GM10248 (cell line): Measurements from ENCODE around the gene RBM44.
"Not testable (repeated sequence)": the region's sequence is repeated elsewhere in the genome, so short reads cannot be mapped to it uniquely, and the experiment has no call there.

ENCODE experiments used
- CTCF ChIA-PET: fragments of 300-600 bp; sonication (Branson Sonifier 250); formaldehyde crosslinking; extraction: SDS; loops from one replicate; lab custom pipeline; 2021; ENCODE audit warnings: antibody characterized with exemption; lab: Yijun Ruan, JAX
- POLR2A ChIA-PET: fragments of 350-650 bp; sonication (Branson Sonifier 250); formaldehyde crosslinking; extraction: SDS; loops from one replicate; lab custom pipeline; 2020; ENCODE audit warnings: antibody characterized with exemption; lab: Yijun Ruan, JAX
- DNase-seq: peaks from one replicate; pipeline ENCODE4 v3.0.0; 2012; ENCODE audit errors: extremely low spot score
- CTCF ChIP-seq: IDR thresholded peaks from 2 replicates; pipeline ENCODE4 v1.5.1; 2012; ENCODE audit warnings: mild to moderate bottlenecking, low read depth; ENCODE audit errors: extremely low read depth, missing control alignments, control extremely low read depth

The RBM44 gene

GRCh38 chr2:237833546-237833945 lies 35.0 kb downstream of the RBM44 start:
- ChIA-PET POLR2A (no interaction called here), CTCF (interaction anchor here (1.1 to 1.8 kb wide), 2 partner anchors 25 to 239 kb away, joined by 3 to 4 read pairs; no protein-coding TSS in a partner anchor)
- TF ChIP-seq CTCF: no peak
- no peak for DNase-seq

DNA sequence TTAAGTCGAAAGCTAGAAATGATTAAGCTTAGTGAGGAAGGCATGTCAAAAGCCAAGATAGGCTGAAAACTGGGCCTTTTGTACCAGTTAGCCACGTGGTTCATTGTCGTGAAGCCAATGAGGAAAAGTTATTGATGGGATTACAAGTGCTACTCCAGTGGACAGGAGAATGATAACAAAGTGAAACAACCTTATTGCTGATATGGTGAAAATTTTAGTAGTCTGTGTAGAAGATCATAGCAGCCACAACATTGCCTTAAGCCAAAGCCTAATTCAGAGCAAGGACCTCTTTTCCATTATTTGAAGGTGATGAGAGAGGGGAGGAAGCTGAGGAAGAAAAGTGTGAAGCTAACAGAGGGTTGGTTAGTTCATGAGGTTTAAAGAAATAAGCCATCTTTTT lies 36.8 kb downstream of the RBM44 start:
- ChIA-PET CTCF (interaction anchor here (1.2 kb wide), 1 partner anchor 21 kb away, joined by 3 read pairs; no protein-coding TSS in a partner anchor), POLR2A (no interaction called here)
- DNase-seq: no peak
- no peak for TF ChIP-seq CTCF

GRCh38 chr2:237841051-237841450 lies 42.5 kb downstream of the RBM44 start:
- DNase-seq: no peak
- POLR2A ChIA-PET: no interaction called here
- no peak for TF ChIP-seq CTCF
- CTCF ChIA-PET: no interaction called here

GRCh38 chr2:237848940-237849339 lies 50.4 kb downstream of the RBM44 start:
- DNase-seq, POLR2A ChIA-PET: not testable (repeated sequence)
- CTCF ChIA-PET: interaction anchor here (1.9 kb wide), 1 partner anchor 9 kb away, joined by 4 read pairs; no protein-coding TSS in a partner anchor

DNA sequence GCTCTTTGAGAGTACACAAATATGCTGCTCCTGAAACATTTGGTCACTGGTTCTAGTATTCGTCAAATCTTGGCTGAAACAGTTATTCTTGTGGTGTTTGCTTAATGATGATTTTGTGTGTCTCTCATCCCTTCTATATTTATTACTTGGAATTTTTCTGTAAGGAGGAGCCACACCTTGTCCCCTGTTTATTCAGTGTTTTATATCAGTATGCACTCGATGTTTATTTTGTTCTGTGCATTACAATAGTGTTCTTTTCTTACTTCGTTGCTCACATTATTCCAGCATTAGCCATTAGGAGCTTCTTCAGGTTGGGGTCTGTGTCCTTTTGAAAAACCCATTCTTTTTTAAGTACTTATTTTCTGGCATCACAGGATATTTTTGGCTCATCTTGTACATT lies 55.7 kb downstream of the RBM44 start:
- ChIA-PET CTCF (no interaction called here), POLR2A (no interaction called here)
- TF ChIP-seq CTCF: no peak
- DNase-seq: no peak

GRCh38 chr2:237857791-237858190 lies 59.2 kb downstream of the RBM44 start:
- DNase-seq: no peak
- ChIA-PET POLR2A (no interaction called here), CTCF (interaction anchor here (0.5 to 1.9 kb wide), 14 partner anchors 9 to 405 kb away, joined by 3 to 19 read pairs (median 4); no protein-coding TSS in a partner anchor)
- no peak for TF ChIP-seq CTCF

DNA sequence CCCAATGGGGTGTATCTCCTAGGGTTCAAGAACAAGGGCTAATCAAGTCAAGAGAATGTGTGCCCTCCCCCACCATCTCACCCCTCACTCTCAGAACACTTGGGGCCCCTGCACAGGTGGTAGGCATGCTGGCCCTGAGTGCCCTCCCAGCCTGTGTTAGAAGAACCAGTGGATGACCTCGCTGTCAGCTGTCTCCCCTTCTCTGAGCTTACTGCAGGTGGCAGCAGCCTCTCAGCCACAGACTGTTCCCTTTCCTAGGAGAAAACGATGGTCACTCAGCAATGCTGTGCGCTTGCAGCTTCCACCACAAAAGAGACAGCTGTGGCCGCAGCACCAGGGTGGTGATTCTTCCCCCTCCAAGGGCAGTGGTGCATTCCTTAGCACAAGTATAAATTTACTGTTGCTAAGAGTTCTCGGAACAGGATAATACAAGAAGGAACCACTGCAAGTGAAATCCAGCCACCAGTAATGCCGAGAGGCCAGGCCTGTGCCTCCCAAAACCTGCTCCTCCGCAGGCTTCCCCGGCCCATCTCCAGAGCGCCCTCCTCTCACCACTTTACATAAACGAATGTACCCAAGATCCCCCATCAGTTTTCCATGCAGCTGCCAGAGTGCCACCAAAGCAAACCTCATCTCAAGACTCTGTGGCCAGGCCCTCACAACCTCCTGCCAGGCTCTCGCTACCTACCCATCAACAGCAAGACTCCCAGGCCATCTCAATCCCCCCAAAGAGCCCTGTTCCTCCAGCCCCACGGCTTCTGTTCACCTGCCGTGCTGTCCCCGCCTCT lies 59.9 kb downstream of the RBM44 start:
- ChIA-PET POLR2A (interaction anchor here (0.7 kb wide), 1 partner anchor 165 kb away, joined by 4 read pairs; no protein-coding TSS in a partner anchor), CTCF (interaction anchor here (0.9 to 1.9 kb wide), 14 partner anchors 10 to 405 kb away, joined by 3 to 19 read pairs (median 4); no protein-coding TSS in a partner anchor)
- peak; percentile 83 for TF ChIP-seq CTCF
- DNase-seq: peak; percentile 78
